HG02571 (cell line): Measurements from ENCODE around the gene MYH8.

Experiments used
- ATAC-seq: cut with Tn5 transposase; IDR thresholded peaks from one replicate; pipeline ENCODE4 v1.9.1; 2021; ENCODE audit warnings: mild to moderate bottlenecking, moderate library complexity; ENCODE audit not compliant: unreplicated experiment

Gene MYH8

DNA sequence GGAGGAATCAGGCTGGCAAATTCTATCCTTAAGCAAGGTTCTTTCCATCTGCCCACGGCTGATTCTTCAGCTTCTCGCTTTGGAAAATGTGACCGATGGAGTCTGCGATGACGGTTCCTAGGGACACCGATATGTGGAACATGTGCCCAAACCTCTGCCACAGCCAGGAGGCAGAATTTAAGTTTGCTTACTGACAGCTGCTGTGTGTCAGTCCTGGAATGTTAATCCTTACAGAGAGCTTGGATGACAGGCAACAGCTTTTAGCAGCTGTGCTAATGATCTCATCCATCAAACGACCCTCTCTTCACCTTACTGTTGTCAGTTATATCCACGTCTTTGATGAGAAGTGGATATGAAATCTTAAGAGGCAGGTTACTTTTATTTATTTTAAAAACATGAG lies 37.6 kb downstream of the MYH8 start:
- no peak for ATAC-seq

DNA sequence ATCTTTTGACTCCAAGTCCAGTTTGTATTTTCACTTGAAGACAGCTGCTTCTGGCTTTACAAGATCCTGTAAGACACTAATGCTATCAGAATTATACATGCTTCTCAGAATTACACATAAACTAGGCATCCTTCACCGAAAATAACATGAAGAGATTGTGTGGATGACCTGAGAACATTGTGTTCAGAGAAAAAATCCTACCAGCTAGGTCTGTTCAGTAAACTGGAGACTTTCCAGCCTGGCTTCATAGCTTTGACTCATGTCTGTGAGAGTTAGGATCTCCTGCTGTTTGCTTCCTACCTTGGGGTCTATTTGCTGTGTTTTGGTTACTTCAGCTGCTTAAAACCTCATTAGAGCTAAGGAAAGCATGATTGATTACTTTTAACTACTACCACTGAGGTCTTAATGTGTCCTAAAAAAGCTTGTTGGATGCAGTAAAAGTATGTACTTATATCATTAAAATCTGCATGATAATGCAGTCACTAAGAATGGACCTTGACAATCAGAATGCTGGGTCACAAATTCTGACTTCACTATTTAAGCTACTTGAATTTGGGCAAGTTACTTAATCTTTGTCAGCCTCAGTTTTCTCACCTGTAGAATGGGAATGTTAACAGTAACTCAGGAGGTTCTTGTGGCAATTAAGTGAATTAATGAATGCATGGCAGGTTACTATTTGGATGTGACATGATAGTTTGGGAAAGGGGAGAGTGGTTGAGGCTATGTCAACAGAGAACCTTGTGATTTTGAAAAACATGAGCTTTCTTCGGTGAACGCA lies 40.9 kb downstream of the MYH8 start:
- no peak for ATAC-seq

DNA sequence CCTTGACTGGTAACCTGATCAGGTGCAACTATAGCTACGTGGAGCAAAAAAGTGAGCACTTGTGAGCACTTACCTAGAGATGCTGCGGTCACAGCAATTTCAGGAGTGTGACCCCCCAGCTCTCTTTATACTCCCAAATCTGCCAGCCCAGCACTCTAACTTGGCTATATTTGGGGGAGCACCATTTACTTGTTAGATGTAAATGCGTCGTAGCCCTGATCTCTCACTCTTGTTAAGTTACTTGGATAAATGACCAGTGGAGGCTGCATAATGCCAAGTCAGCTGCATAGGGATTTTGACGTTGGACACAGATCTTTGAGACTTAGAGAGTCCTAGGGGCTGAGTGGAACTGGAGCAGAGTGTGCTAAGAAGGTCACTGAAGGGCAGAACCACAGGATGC lies 48.8 kb downstream of the MYH8 start, which contains the start of gene MYH13:
Gene MYH13, minus strand, starts transcription at position 101 of the 400 bp plus-strand sequence. CDS start 8,476 bp downstream, outside the sequence.
- no peak for ATAC-seq

DNA sequence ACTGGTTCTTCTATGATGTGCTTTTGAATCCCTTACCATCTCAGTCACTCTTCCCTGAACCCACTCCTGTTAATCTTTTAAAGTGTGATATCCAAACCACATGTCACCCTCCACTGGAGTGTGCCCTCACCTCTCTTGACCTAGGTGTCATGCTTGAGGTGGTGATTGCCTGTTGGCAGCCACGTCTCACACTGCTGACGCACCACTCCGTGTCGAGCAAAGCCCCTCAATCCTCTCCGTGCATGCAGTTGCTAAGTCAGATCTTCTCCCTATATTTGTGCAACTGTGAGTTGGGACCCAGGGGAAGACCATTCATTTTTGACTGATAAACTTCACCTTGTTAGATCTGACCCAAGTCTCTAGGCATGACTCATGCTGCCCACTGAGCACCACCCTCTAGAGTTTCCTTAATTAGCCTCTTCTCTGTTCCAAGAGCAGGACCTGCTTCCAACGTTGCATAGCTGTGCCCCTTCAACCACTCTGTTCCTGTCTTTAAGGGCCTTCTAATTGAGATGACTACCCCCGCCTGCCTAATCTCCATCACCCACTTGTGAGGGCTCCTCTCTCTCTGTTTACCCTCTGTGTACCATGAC lies 51.6 kb downstream of the MYH8 start:
- ATAC-seq = no peak

DNA sequence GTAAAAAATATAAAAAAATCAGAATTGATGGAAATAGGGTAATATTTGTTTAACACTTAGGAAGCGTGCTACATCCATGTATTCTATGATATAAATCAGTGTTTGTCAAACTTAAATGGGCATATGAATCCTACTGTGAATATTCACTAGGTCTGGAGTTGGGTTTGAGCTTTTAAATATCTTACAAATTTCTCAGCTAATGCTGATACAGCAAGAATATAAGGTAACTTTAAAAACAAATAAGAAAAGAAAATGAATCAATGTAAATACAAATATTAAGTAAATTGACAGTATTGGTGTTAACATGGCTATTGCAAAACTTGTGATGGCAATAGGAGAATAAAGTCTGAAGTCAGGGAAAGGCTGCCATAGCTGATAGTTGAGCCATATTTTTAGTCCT lies 52.5 kb downstream of the MYH8 start:
- no peak for ATAC-seq

DNA sequence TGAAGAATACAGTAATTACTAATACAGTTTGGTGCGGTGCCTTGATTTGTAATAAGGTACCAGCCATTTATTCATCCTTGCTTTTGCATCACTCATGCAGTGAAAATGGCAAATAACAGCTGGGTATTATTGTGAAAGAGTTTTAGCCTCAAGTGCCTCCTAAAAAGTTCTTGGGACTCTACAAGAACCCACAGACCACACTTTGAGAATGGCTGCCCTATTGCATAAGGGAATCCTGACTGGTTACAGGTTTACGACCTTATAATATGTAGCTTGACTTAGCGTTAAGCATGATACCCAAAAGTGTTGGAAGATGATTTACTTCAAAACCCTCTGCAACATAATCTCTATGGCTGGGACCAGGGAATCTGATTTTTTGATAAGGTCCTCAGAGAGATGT lies 53.2 kb downstream of the MYH8 start:
- ATAC-seq = no peak

DNA sequence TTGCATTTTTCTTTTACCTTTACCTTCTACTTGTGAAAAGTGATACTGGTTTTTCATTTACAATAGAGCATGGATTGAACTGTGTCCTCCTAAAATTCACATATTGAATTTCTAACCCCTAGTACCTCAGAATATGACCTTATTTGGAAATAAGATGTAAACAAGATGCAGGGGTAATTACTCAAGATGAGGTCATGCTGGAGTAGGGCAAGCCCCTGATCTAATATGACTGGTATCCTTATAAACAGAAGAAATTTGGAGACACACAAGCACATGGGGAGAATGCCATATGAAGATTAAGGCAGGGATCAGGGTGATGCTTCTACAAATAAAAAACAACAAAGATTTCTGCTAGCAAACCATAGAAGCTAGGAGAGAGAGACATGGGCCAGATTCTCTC lies 61.2 kb downstream of the MYH8 start:
- no peak for ATAC-seq

DNA sequence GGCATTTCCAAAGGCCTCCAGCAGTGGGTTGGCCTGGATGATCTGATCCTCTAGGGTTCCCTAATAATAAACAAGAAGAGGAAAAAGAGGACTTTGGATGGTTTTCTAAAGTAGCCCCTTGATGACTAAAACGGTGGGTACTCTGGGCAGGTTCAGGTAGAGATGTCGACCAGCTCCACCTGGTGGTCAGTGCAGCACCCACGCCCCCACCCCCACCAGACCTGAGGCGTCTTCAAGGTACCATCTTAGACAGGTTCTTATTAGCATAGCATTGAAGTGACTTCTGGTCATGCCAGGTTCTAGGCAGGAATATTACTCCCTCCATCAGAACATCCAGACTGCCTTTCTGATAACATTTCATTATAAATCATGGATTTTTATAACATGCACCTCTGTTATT lies 64.0 kb downstream of the MYH8 start:
- no peak for ATAC-seq

DNA sequence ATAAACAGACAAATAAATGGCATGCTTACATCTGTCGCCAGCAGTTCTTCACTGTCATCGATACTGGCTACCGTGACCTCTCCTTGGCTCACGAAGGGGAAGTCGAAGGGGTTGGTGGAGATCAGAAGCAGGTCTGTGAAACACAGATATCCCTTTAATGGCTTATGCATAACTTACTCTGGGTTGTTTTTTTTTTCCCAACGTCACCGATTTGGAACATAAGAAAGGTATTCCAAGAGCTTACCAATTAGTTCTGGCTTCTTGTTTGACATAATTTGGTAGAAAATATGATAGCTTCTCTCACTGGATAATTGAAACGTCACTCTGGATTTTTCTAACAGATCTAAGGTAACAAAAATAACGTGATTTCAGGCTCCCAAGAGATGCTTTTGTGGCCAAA lies 67.1 kb downstream of the MYH8 start:
- ATAC-seq = no peak

DNA sequence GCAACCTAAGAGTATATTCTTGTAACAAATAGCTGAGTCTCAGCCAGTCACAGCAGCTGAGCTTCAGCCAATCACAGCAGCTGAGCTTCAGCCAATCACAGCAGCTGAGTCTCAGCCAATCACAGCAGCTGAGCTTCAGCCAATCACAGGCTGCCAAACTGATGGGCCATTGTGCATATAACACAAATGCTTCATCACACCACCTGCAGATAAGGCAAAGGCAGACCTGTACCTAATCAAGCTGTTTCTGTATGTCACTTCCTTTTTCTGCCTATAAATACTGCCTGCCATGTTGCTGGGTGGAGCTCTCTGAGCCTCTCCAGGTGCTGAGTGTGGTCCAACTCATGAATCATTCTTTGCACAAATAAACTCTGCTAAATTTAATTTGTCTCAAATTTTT lies 68.9 kb downstream of the MYH8 start:
- ATAC-seq = no peak

DNA sequence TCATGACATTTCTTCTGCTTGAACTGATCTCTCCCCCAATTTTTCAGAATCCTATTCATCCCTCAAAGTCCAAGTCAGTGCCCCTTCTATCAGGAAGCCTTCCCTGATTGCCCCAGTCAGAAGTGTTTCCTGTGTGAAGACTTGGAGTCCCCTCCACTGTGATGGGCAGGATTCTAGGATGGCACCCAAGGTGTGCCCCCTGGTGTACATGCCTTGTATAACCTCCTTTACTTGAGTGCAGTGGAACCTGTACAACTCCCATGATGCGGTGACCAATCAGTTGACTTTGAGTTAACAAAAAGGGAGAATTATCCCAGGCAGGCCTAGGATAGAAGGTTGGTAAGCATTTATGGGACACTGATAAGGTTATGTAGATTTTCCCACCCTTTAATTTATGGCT lies 72.3 kb downstream of the MYH8 start:
- no peak for ATAC-seq

DNA sequence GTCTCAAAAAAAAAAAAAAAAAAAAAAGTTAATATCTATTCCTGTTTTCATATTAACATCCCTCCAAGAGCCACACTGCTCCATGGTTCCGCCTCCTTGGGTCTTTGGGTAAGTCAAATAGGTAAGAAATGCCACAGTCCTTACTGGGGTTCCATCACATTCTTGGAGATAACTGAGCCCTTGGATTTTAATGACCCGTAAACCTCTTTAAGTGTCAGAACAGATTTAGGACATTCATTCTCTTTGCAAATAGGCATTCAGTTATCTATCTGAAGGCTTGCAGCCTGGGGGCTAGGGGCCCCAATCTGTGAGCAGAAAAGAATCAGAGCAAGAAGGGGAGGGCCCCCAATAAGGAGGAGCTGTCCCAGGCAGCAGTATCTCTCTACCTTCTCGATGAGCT lies 76.9 kb downstream of the MYH8 start:
- no peak for ATAC-seq
